ENCODE measurements around the gene LNP1.
"Not testable (repeated sequence)": the region's sequence is repeated elsewhere in the genome, so short reads cannot be mapped to it uniquely, and the experiment has no call there.

LNP1 gene

GRCh38 chr3:100429187-100429716, 27.9 kb downstream of the LNP1 start:
- no peak for DNase-seq

DNA sequence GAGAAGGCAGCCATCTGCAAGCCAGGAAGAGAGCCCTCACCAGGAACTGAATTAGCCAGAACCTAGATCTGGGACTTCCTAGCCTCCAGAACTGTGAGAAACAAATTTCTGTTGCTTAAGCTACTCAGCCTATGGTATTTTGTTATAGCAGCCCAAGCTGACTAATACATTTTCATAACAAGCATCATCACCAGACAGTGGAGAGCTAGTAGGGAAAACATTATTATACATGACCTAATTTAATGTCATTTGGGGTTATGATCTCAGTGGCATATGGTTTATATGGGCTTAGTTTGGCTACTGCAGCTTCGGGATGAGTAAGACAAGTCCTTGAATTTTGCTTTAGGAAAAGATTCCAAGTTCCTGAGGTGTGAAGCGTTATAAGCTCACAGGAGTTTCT, 35.6 kb downstream of the LNP1 start:
- DNase-seq = no peak

- DNase-seq = no peak
These were observed 36.6 kb downstream of the LNP1 start for GRCh38 chr3:100437721-100438622.

DNA sequence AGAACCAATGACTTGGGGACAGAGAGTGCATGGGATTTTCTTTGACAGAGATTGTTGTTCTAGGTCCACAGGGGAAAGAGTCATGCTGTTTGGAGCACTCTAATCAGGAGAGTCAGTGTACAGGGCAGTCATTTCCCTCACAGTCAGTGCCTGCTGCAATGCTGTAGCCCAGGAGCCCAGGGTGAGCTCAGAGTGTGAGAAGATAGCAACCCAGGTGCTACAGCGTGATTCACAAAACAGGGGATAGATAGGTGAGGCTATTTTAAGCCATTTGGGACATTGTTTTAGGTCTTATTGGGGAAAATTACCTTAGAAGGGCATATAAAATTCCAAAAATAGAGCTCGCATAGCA, 37.3 kb downstream of the LNP1 start:
- no peak for DNase-seq

DNA sequence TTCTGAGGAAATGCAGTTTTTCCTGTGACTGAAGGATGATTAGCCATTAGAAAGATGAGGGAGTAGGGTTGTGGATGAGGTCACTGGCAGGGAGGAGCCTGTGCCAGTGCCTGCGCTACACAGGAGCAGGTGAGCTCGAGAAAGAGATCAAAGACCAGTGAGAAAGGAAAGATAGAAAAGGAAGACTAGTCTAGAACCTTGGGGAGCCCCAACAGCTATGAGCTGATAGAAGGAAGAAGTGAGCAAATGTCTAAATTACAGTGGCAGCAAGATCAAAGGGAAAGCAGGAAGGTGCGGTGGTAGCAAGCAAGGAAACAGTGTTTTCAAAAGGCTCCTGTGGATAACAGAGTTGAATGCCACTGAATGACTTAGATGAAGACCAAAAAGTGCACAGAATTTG, 39.6 kb downstream of the LNP1 start:
- no peak for DNase-seq

GRCh38 chr3:100443690-100444089, 42.4 kb downstream of the LNP1 start:
- no peak for DNase-seq

GRCh38 chr3:100447067-100447466, 45.7 kb downstream of the LNP1 start:
- not testable (repeated sequence) for DNase-seq

DNA sequence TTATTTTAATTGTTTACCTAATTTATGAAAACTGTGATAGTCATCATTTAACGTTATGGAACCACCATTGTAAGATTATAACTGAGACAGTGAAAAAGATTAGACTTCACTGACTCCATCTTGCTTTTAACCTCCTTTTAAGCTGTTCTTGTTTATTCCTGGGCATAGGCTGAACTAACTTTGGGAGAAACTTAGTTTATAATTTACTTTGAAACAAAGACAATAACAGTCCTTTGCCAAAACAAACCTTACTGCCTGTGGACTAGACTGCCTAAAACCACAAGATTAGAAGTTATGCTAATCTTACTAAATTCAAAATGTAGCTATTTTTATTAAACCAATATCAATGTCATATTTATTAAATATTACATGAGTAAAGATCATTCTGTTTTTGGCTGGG, 46.7 kb downstream of the LNP1 start:
- DNase-seq = no peak

DNA sequence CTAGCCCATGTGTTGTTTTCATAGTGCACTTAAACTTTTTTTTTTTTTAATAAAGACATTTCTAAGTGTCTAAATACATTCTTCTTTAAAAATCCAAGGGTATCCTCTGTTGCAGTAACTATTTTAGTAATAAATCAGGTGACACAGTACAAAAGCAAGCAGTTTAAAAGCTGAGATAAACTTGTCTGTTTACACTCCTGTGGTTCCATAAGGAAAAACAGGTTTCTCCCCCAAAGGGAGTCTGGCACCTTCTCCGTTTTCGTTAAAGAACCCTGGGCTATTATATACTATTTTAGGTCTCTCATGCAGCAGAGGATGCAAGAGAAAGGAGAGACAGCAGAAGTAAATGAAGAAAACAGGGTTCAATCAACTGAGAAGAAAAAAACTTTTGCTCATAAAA, 47.9 kb downstream of the LNP1 start:
- DNase-seq = no peak

DNA sequence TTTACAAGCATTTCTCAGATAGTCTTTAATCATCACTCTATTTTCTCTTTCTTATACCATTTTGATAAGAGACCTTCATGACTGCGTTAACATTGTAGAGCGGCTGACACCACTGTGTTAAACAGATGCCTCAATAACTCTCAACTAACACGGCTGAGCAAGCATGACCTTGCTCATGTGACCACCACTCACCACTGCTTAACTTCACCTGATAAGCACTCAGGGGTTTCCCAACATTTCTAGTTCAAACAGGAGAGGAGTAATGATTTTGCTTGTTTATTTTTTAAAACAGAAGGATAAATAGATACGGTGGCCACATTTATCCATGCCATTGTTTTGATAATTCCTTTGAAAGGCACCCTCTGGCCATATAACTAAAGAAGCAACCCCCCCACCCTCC, 53.3 kb downstream of the LNP1 start:
- no peak for DNase-seq

GRCh38 chr3:100455841-100456550, 54.7 kb downstream of the LNP1 start:
- DNase-seq = no peak

GRCh38 chr3:100456745-100457144, 55.4 kb downstream of the LNP1 start:
- no peak for DNase-seq

DNA sequence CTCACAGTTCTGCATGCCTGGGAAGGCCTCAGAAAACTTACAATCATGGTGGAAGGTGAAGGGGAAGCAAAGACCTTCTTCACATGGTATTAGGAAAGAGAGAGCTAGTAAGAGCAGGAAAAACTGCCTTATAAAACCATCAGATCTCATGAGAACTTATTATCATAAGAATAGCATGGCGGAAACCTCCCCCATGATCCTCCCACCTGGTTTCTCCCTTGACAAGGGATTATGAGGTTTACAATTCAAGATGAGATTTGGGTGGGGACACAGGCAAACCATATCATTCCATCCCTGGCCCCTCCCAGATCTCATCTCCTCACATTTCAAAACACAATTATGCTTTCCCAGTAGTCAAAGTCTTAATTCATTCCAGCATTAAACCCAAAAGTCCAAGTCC, 56.5 kb downstream of the LNP1 start:
- no peak for DNase-seq

- DNase-seq = no peak
These were observed 57.5 kb downstream of the LNP1 start for GRCh38 chr3:100458814-100459213.

DNA sequence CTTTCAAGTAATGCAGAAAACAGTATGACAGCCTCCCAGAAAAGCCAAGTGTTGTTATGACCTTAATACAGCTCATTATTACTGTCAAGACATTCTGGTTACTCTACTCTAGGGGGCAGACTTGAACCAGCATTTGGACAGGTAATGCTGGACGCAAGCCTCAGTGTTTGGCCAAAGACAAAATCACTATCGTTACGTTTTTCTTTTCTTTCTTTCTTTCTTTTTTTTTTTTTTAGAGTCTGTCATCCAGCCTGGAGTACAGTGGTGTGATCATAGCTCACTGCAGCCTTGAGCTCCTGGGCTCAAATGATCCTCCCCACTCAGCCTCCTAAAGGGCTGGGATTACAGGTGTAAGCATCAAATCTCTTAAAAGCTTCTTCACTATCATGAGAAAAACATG, 61.7 kb downstream of the LNP1 start:
- no peak for DNase-seq

DNA sequence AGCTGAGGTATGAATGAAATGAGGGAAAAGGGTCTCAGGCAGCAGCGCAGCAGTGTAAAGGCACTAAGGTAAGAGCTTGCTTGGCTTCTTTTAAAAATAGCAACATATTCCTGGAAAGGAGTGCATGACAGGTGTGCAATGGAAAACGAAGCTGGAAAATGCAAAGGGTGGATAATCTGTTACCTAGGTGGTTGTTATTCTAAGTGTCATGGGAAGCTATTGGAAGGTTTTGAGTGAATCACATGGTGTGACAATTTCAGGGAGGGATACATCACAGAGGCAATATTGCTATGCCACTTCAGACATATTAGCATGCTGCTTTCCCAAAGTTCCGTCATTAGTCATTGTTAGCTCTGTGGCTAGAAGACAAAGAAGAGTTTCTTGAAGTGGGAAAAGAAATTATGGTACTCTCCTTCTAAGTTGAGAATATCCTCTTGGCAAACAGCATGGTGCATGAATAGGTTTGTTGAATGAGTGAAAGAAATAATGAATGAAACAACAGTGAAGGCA, 62.4 kb downstream of the LNP1 start:
- no peak for DNase-seq

DNA sequence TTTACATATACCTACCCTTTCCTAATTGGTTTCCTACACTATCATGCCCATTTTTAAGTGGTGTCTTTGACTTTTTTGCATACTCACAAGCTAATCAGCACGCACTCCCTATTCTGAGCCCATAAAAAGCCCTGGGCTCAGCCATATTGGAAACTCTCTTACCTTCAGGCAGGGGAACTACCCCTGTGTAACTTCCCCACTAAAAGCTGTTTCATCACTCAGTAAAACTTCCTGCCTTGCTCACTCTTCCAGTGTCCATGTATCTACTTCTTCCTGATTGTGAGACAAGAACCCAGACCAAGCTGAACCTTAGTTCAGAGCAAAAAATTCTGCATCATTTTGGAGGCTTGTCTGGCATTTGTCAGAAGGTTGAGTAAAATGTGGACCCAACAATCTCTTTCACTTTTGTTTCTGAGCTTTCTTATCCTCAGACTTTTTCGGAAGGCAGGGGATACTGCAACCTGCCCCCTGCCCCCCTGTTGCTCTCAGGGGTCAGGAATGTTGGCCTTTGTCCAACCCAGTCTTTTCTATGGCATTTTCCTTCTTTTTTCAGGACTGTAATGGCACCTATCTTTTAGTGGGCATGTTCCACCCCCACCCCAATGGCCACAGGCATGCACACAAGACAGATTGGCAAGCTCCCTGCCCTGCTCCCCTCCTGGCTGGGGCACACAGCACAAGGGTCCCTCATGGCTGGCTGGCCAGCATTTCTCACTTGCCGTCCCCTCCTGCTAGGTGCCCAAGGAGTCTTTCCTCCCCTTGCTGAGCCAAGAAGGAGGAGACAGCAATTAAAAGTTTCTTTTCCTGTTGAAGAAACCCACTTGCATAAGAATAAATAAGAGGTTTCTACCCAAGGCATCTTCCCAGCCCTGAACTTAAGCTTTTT, 64.8 kb downstream of the LNP1 start:
- no peak for DNase-seq

GRCh38 chr3:100467133-100467532, 65.8 kb downstream of the LNP1 start:
- no peak for DNase-seq

DNA sequence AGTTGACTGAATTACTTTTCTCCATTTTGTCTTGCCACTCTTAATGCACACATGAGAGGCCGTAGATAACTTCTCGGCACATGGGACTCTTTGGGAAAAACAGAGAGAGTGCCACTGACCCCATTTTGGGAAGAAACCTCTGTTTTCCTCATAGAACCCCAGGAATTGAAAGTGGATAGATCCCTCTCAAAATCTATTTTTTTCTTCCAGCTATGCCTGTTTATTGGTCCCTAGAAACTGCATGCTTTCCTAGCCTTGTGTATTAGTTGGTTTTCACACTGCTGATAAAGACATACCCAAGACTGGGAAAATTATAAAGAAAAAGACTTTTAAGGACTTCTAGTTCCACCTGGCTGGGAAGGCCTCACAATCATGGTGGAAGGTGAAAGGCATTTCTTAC, 67.3 kb downstream of the LNP1 start:
- no peak for DNase-seq

DNA sequence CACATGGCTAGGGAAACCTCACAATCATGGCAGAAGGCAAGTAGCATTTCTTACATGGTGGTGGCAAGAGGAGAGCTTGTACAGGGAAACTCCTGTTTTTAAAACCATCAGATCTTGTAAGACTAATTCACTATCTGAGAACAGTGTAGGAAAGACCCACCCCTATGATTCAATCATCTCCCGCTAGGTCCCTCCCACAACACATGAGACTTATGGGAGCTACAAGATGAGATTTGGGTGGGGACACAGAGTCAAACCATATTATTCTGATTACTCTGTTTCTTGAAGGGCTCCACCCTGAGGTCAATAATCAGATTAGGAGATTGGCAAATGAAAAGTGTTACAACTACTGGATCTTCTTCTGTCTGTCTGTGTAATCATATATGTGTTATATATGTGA, 69.6 kb downstream of the LNP1 start:
- DNase-seq = no peak

DNA sequence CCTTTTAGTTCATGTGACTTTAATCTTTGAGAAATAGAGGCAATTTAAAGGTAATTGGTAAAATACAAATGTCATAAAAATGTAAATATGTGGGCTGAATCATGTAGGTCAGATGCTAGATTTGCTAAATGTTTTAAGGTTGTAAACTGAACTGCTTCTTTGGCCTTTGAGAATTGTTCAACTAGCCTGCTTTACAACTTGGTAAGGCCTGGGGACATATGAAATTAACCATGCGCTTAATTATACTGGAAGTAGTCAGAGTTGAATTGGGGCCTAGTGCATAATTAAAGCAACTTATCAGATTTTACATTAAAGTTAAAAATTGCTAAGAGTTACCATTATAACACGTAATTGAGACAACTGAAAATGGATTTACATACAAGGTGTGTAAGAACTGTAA, 70.1 kb downstream of the LNP1 start:
- DNase-seq = no peak

DNA sequence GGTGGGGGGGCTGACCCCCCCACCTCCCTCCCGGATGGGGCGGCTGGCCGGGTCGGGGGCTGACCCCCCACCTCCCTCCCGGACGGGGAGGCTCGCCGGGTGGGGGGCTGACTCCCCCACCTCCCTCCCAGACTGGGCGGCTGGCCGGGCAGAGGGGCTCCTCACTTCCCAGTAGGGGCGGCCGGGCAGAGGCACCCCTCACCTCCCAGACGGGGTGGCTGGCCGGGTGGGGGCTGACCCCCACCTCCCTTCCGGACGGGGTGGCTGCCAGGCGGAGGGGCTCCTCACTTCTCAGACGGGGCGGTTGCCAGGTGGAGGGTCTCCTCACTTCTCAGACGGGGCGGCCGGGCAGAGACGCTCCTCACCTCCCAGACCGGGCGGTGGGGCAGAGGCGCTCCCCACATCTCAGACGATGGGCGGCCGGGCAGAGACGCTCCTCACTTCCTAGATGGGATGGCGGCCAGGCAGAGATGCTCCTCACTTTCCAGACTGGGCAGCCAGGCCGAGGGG, 76.6 kb downstream of the LNP1 start:
- DNase-seq = not testable (repeated sequence)

Measured in right kidney (tissue), 1 donor.